ENCODE measurements around the gene RNF4. TPM values are rescaled to one million over a fixed set of nuclear protein-coding genes. Genes with fewer than 3 reads are reported as not detected.

The RNF4 gene
- total and polyA plus RNA-seq, 2 donors (not counting 1 experiment from before 2014, with no cell fraction given) = 45.6 to 72.4 TPM

GRCh38 chr4:2423066-2423465 lies 45.8 kb upstream of the RNF4 start:
- H3K27me3 ChIP-seq (ENCODE audit: control insufficient read depth, insufficient read depth, low read length) = peaks cover 17% of the 10 kb centered on the region
- H3K27ac ChIP-seq (ENCODE audit: insufficient read depth, low read length) = no peak overlapping the region
- TF ChIP-seq CTCF (conservative IDR thresholded peaks at IDR 0.05 in 1 of 2, IDR thresholded peaks at IDR 0.05 in 1 of 2; ENCODE audit: low read depth in 1 of 2, low read length in 2 of 2) (no peak), EZH2 (IDR thresholded peaks at IDR 0.05; ENCODE audit: low read length, missing control alignments) (no peak)
- H3K4me2 ChIP-seq (ENCODE audit: extremely low read depth, insufficient read depth, low read length) = no peak overlapping the region
- no peak overlapping the region for H3K9ac ChIP-seq (ENCODE audit: insufficient read depth, low read length)
- no peak overlapping the region for H3K4me3 ChIP-seq (replicated peaks in 1 of 4; ENCODE audit: control extremely low read depth in 1 of 4, insufficient read depth in 1 of 4, low read depth in 3 of 4, low read length in 4 of 4)
- no peak overlapping the region for H2AFZ ChIP-seq (ENCODE audit: low read length)
- peaks cover 3% of the 10 kb centered on the region for H3K4me1 ChIP-seq (ENCODE audit: control insufficient read depth, extremely low read depth, insufficient read depth, low read length)
- no peak for DNase-seq (ENCODE audit: low read depth in 2 of 2)
- H4K20me1 ChIP-seq (ENCODE audit: control insufficient read depth, extremely low read depth, insufficient read depth, low read length) = no peaks in the 10 kb centered on the region
- H3K9me3 ChIP-seq (ENCODE audit: control insufficient read depth, insufficient read depth, low read depth, low read length) = no peaks in the 10 kb centered on the region
- no peaks in the 10 kb centered on the region for H3K36me3 ChIP-seq (ENCODE audit: control insufficient read depth, insufficient read depth, low read length)
- H3K79me2 ChIP-seq (ENCODE audit: control insufficient read depth, insufficient read depth, low read length) = no peaks in the 10 kb centered on the region

DNA sequence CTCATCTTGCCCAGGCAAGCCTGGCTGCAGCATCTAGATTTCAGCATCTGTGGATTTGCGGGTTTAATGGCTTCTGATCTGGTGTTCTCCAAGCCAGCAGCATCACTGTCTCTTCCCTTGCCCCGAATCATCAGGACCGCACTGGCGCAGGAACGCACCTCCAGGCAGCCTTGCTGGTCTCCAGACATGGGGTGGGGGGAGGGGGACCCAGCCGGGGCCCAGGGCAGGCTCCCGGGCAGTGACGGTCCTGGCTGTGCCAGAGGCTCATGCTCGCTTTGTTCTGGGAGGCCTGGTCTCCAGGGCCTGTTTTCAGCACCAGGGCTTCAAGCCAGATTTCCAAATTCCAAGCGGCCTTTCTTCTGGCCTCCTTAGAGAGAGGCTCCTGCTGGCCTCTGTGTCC lies 45.2 kb upstream of the RNF4 start:
- H3K36me3 ChIP-seq (ENCODE audit: control insufficient read depth, insufficient read depth, low read length) = no peaks in the 10 kb centered on the region
- TF ChIP-seq EZH2 (IDR thresholded peaks at IDR 0.05; ENCODE audit: low read length, missing control alignments) (no peak), CTCF (conservative IDR thresholded peaks at IDR 0.05 in 1 of 2, IDR thresholded peaks at IDR 0.05 in 1 of 2; ENCODE audit: low read depth in 1 of 2, low read length in 2 of 2) (no peak)
- H3K4me1 ChIP-seq (ENCODE audit: control insufficient read depth, extremely low read depth, insufficient read depth, low read length) = peaks cover 3% of the 10 kb centered on the region
- no peak for DNase-seq (ENCODE audit: low read depth in 2 of 2)
- H3K9me3 ChIP-seq (ENCODE audit: control insufficient read depth, insufficient read depth, low read depth, low read length) = no peaks in the 10 kb centered on the region
- H2AFZ ChIP-seq (ENCODE audit: low read length) = no peak overlapping the region
- H3K27me3 ChIP-seq (ENCODE audit: control insufficient read depth, insufficient read depth, low read length) = peaks cover 17% of the 10 kb centered on the region
- H3K4me2 ChIP-seq (ENCODE audit: extremely low read depth, insufficient read depth, low read length) = no peak overlapping the region
- no peak overlapping the region for H3K27ac ChIP-seq (ENCODE audit: insufficient read depth, low read length)
- no peak overlapping the region for H3K4me3 ChIP-seq (replicated peaks in 1 of 4; ENCODE audit: control extremely low read depth in 1 of 4, insufficient read depth in 1 of 4, low read depth in 3 of 4, low read length in 4 of 4)
- H4K20me1 ChIP-seq (ENCODE audit: control insufficient read depth, extremely low read depth, insufficient read depth, low read length) = no peaks in the 10 kb centered on the region
- no peaks in the 10 kb centered on the region for H3K79me2 ChIP-seq (ENCODE audit: control insufficient read depth, insufficient read depth, low read length)
- H3K9ac ChIP-seq (ENCODE audit: insufficient read depth, low read length) = no peak overlapping the region

- H3K27ac ChIP-seq (ENCODE audit: insufficient read depth, low read length) = no peak overlapping the region
- TF ChIP-seq CTCF (conservative IDR thresholded peaks at IDR 0.05 in 1 of 2, IDR thresholded peaks at IDR 0.05 in 1 of 2; ENCODE audit: low read depth in 1 of 2, low read length in 2 of 2) = no peak
- TF ChIP-seq EZH2 (IDR thresholded peaks at IDR 0.05; ENCODE audit: low read length, missing control alignments) = no peak
- no peak overlapping the region for H3K9ac ChIP-seq (ENCODE audit: insufficient read depth, low read length)
- H3K36me3 ChIP-seq (ENCODE audit: control insufficient read depth, insufficient read depth, low read length) = no peaks in the 10 kb centered on the region
- no peaks in the 10 kb centered on the region for H3K79me2 ChIP-seq (ENCODE audit: control insufficient read depth, insufficient read depth, low read length)
- peaks cover 14% of the 10 kb centered on the region for H3K27me3 ChIP-seq (ENCODE audit: control insufficient read depth, insufficient read depth, low read length)
- no peaks in the 10 kb centered on the region for H4K20me1 ChIP-seq (ENCODE audit: control insufficient read depth, extremely low read depth, insufficient read depth, low read length)
- no peak overlapping the region for H3K4me2 ChIP-seq (ENCODE audit: extremely low read depth, insufficient read depth, low read length)
- H3K4me1 ChIP-seq (ENCODE audit: control insufficient read depth, extremely low read depth, insufficient read depth, low read length) = no peaks in the 10 kb centered on the region
- peak in 1 of 2 donors; percentile 29 for DNase-seq (ENCODE audit: low read depth in 2 of 2)
- no peak overlapping the region for H3K4me3 ChIP-seq (replicated peaks in 1 of 4; ENCODE audit: control extremely low read depth in 1 of 4, insufficient read depth in 1 of 4, low read depth in 3 of 4, low read length in 4 of 4)
- H2AFZ ChIP-seq (ENCODE audit: low read length) = no peak overlapping the region
- H3K9me3 ChIP-seq (ENCODE audit: control insufficient read depth, insufficient read depth, low read depth, low read length) = no peaks in the 10 kb centered on the region
Observed at GRCh38 chr4:2424581-2424980, 44.3 kb upstream of the RNF4 start.

All from fibroblast of lung (primary cell).